GM18873 (cell line): ENCODE data around the gene SYCE1.
"Not testable (repeated sequence)": the region's sequence is repeated elsewhere in the genome, so short reads cannot be mapped to it uniquely, and the experiment has no call there.

Source experiments
- ATAC-seq: cut with Tn5 transposase; IDR thresholded peaks from one replicate; pipeline ENCODE4 v1.9.1; 2021; ENCODE audit warnings: mild to moderate bottlenecking, moderate library complexity, moderate number of reproducible peaks; ENCODE audit not compliant: unreplicated experiment, low FRiP score

Gene SYCE1

GRCh38 chr10:133565441-133566294 is at the start of gene SYCE1:
SYCE1 (minus strand) TSS chr10:133565583; CDS start chr10:133565529, 54 bp downstream.
- ATAC-seq: no peak

GRCh38 chr10:133614830-133615580 is 49.6 kb upstream of the SYCE1 start:
- no peak for ATAC-seq

- no peak for ATAC-seq
These were observed 48.3 kb upstream of the SYCE1 start for GRCh38 chr10:133613699-133614098.

GRCh38 chr10:133611079-133611478 is 45.7 kb upstream of the SYCE1 start:
- ATAC-seq: no peak

GRCh38 chr10:133608855-133609254 is 43.5 kb upstream of the SYCE1 start:
- no peak for ATAC-seq

GRCh38 chr10:133603434-133603833 is 38.1 kb upstream of the SYCE1 start:
- not testable (repeated sequence) for ATAC-seq

- ATAC-seq: no peak
These were observed 35.3 kb upstream of the SYCE1 start for GRCh38 chr10:133600657-133601056.

- ATAC-seq: not testable (repeated sequence)
These were observed 34.5 kb upstream of the SYCE1 start for GRCh38 chr10:133599869-133600268.

- no peak for ATAC-seq
These were observed 27.3 kb upstream of the SYCE1 start for GRCh38 chr10:133592716-133593115.

GRCh38 chr10:133590970-133591359 is 25.6 kb upstream of the SYCE1 start:
- no peak for ATAC-seq

GRCh38 chr10:133590226-133590969 is 25.0 kb upstream of the SYCE1 start:
- ATAC-seq: no peak

- ATAC-seq: not testable (repeated sequence)
These were observed 11.7 kb upstream of the SYCE1 start for GRCh38 chr10:133577037-133577436.

- ATAC-seq: not testable (repeated sequence)
These were observed 8.1 kb upstream of the SYCE1 start for GRCh38 chr10:133573460-133573859.

- ATAC-seq: not testable (repeated sequence)
These were observed 6.7 kb upstream of the SYCE1 start for GRCh38 chr10:133572055-133572454.

GRCh38 chr10:133569801-133570200 is 4.4 kb upstream of the SYCE1 start:
- not testable (repeated sequence) for ATAC-seq

GRCh38 chr10:133568831-133569527 is 3.6 kb upstream of the SYCE1 start:
- not testable (repeated sequence) for ATAC-seq

GRCh38 chr10:133568287-133568614 is 2.9 kb upstream of the SYCE1 start:
- ATAC-seq: no peak

- ATAC-seq: no peak
These were observed 2.4 kb upstream of the SYCE1 start for GRCh38 chr10:133567609-133568286.

GRCh38 chr10:133567119-133567518 is 1.7 kb upstream of the SYCE1 start:
- no peak for ATAC-seq

GRCh38 chr10:133564816-133565215 is 567 bp downstream of the SYCE1 start:
- no peak for ATAC-seq
